ENCODE data around the gene C10orf88.

DNA sequence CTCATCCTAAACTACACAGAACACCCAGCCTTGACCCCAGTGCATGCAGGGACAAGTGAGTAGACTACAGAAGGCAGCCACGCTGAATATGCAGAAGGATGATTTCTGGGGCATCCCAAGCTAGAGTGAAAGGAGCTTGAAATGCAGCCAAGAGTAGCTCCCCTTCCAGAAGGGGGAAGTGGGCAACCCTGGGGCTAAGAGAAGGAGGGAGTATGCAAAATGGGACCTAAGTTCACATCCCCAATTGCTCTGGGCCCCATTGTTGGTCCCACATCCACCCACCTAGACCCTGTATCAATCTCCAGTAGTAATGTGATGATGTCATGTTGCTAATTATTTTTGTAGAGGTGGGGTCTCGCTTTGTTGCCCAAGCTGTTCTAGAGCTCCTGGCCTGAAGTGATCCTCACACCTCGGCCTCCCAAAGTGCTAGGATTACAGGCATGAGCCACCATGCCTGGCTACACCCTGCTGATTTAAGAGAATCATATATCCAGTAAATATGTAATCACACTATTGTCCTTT is 20.6 kb upstream of the C10orf88 start:
- TF ChIP-seq, protein P1, sequence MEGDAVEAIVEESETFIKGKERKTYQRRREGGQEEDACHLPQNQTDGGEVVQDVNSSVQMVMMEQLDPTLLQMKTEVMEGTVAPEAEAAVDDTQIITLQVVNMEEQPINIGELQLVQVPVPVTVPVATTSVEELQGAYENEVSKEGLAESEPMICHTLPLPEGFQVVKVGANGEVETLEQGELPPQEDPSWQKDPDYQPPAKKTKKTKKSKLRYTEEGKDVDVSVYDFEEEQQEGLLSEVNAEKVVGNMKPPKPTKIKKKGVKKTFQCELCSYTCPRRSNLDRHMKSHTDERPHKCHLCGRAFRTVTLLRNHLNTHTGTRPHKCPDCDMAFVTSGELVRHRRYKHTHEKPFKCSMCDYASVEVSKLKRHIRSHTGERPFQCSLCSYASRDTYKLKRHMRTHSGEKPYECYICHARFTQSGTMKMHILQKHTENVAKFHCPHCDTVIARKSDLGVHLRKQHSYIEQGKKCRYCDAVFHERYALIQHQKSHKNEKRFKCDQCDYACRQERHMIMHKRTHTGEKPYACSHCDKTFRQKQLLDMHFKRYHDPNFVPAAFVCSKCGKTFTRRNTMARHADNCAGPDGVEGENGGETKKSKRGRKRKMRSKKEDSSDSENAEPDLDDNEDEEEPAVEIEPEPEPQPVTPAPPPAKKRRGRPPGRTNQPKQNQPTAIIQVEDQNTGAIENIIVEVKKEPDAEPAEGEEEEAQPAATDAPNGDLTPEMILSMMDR (IDR thresholded peaks at IDR 0.05 in 4 of 5, conservative IDR thresholded peaks at IDR 0.05 in 1 of 5) = no peak
- TF ChIP-seq POLR2A (IDR thresholded peaks at IDR 0.05) = no peak

Measured in gastrocnemius medialis (tissue), 4 donors.